Erythroblast (primary cell): Measurements from ENCODE around the gene CFDP1.

Source experiments
- GATA1 ChIP-seq: IDR thresholded peaks from 2 replicates; pipeline ENCODE4 v1.6.1; 2011; ENCODE audit warnings: low read depth, mild to moderate bottlenecking, control low read depth, low read length, moderate library complexity
- POLR2A ChIP-seq: IDR thresholded peaks from 2 replicates; pipeline ENCODE4 v1.6.1; 2011; ENCODE audit warnings: mild to moderate bottlenecking, low read length

- no peak for TF ChIP-seq POLR2A
- TF ChIP-seq GATA1 = no peak
Observed at GRCh38 chr16:75429621-75430403, 3.5 kb downstream of the CFDP1 start.
